GM19397 (cell line): Measurements from ENCODE around the gene C2orf72.
"Not testable (repeated sequence)": the region's sequence is repeated elsewhere in the genome, so short reads cannot be mapped to it uniquely, and the experiment has no call there.

ENCODE experiments used
- ATAC-seq: cut with Tn5 transposase; IDR thresholded peaks from one replicate; pipeline ENCODE4 v1.9.1; 2021; ENCODE audit warnings: mild to moderate bottlenecking, moderate library complexity; ENCODE audit not compliant: unreplicated experiment

The C2orf72 gene

GRCh38 chr2:231067531-231067930, 30.2 kb downstream of the C2orf72 start:
- ATAC-seq: not testable (repeated sequence)

DNA sequence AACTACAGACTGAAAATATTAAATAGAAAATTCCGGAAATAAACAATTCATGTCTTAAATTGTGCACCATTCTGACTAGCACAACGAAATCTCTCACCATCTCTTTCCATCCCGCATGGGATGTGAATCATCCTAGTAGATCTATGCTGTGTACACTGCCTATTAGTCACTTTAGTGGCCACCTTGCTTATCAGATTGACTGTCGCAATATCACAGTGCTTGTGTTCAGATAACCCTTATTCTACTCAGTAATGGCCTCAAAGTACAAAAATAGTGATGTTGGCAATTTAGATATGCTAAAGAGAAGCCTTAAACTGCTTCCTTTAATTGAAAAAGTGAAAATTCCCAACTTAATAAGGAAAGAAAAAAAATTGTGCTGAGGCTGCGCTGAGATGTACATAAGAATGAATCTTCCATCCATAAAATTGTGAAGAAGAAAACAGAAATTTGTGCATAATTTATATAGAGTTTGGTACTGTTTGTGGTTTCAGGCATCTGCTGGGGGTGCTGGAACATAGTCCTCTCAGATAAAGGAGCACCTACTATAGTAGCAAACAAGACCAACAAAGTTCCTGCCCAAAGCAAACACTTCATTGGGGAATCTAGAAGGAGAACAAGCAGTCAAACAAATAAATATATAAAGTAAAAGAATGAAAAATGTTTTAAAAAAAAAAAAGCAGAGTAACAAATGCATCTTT, 31.4 kb downstream of the C2orf72 start:
- no peak for ATAC-seq

DNA sequence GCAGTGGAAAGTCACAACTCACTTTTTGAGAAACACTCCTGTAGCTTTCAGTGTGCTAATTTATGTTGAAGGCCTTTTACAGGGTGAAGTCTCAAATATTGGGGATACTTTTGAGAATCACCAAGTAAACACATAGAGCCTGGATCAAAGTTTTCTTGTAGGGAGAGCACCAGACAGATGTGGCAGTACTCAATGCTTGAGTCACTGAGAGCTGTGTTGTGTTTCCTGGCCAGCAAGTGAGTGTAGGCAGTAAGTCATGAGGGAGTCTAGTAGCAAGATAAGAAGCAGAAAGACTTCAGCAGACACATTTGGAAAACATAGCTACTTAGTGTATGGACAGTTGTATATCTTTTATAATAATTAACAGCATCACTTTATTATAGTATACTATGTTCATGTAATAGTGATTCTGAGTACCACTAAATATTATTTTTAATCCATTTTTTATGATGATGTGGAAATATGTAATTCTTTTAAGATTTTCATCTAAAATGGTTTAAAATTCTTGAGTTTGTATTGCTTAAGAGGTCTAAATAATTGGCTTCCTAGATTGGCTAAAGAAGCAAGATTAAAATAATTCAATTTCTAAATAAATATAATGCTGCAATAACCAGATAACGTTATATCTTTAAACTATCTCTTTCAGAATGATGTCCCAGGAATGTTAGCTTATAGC, 32.2 kb downstream of the C2orf72 start:
- no peak for ATAC-seq

DNA sequence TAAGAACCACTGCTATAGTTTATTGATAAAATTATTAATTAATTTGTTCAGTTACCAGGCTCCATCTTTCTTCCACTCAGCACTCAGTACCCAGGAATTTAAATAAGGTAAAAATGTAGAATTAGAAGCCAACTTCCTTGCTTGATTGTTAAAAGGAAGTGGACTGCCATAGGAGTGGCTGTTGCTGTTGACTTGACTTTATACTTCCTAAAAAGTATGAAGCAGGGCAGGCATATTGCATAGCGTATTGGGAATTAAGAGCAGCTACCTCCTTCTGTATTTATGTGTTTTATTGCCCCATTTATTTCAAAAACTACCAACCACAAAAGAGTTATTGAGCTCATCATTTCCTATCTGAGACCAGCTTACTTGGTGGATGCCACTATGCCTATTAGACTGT, 47.2 kb downstream of the C2orf72 start:
- ATAC-seq: no peak

- ATAC-seq: no peak
These were observed 51.4 kb downstream of the C2orf72 start for GRCh38 chr2:231088754-231089153.

GRCh38 chr2:231093933-231094332, 56.6 kb downstream of the C2orf72 start:
- no peak for ATAC-seq

- ATAC-seq: no peak
These were observed 57.5 kb downstream of the C2orf72 start for GRCh38 chr2:231094736-231095346.
